Measurements from ENCODE around the gene RNF31. TPM values are rescaled to one million over a fixed set of nuclear protein-coding genes. Genes with fewer than 3 reads are reported as not detected.

The RNF31 gene
- total RNA-seq, 8 experiments from 2014 or later = 35.0 to 79.5 (median 46.3) TPM

GRCh38 chr14:24188251-24189058, 41.2 kb downstream of the RNF31 start, which contains the start of gene IPO4:
IPO4 (minus strand) TSS chr14:24188816; CDS start chr14:24188787, 29 bp downstream.
- Histone ChIP-seq H3K4me3 (peak within 1 kb of the TSS; percentile 57 to 87 (median 72)), H3K27ac (peak within 1 kb of the TSS; percentile 83 to 94), H3K4me1 (replicated peaks in 1 of 2) (peaks cover 11 to 14% of the 10 kb centered on the region in 2 donors)
- WGBS, 10 experiments = 0 to 4% (median 0%) methylated on average over 1 to 17 of the region's 65 CpGs
- ATAC-seq (replicated peaks in 6 of 8) = peak; percentile 90 to 96 (median 94)
- in situ Hi-C loops (cut with MboI; ENCODE audit: low pct_unique_long_range_greater_than_20kb in 2 of 9, low sequenced_read_pairs in 9 of 9, unreplicated experiment in 9 of 9) = no loop called here

GRCh38 chr14:24189059-24189375, 41.7 kb downstream of the RNF31 start:
- no peak for ATAC-seq (replicated peaks in 6 of 8)
- 0 to 17% (median 0%) methylated on average over 1 to 3 of the region's 3 CpGs; no CpG with 5 or more reads in 2 of the 10 experiments for WGBS, 10 experiments
- Histone ChIP-seq H3K27ac (peak overlapping the region in 1 of 2 donors; percentile 25), H3K4me1 (replicated peaks in 1 of 2) (peaks cover 11 to 14% of the 10 kb centered on the region in 2 donors), H3K4me3 (peak overlapping the region; percentile 57 to 87 (median 72))
- in situ Hi-C loops (cut with MboI; ENCODE audit: low pct_unique_long_range_greater_than_20kb in 2 of 9, low sequenced_read_pairs in 9 of 9, unreplicated experiment in 9 of 9) = no loop called here

GRCh38 chr14:24189460-24189859, 42.2 kb downstream of the RNF31 start:
- WGBS, 10 experiments = 68 to 100% (median 91%) methylated on average over 1 to 6 of the region's 9 CpGs; no CpG with 5 or more reads in 2 of the 10 experiments
- H3K4me3 ChIP-seq = no peak overlapping the region

GRCh38 chr14:24190416-24190815, 43.1 kb downstream of the RNF31 start:
- H3K4me1 ChIP-seq (replicated peaks in 1 of 2) = peaks cover 16 to 23% of the 10 kb centered on the region in 2 donors
- in situ Hi-C loops (cut with MboI; ENCODE audit: low pct_unique_long_range_greater_than_20kb in 2 of 9, low sequenced_read_pairs in 9 of 9, unreplicated experiment in 9 of 9) = no loop called here
- 75 to 100% (median 91%) methylated on average over 1 to 5 of the region's 10 CpGs; no CpG with 5 or more reads in 2 of the 10 experiments for WGBS, 10 experiments
- no peak overlapping the region for H3K4me3 ChIP-seq
- no peak overlapping the region for H3K27ac ChIP-seq
- no peak for ATAC-seq (replicated peaks in 6 of 8)

More at GRCh38 chr14:24189460-24189859, 42.2 kb downstream of the RNF31 start:
- ATAC-seq (replicated peaks in 6 of 8) = no peak
- in situ Hi-C loops (cut with MboI; ENCODE audit: low pct_unique_long_range_greater_than_20kb in 2 of 9, low sequenced_read_pairs in 9 of 9, unreplicated experiment in 9 of 9) = no loop called here
- H3K4me1 ChIP-seq (replicated peaks in 1 of 2) = peaks cover 13 to 18% of the 10 kb centered on the region in 2 donors
- peak overlapping the region in 1 of 2 donors; percentile 25 for H3K27ac ChIP-seq

- Histone ChIP-seq H3K4me3 (no peak overlapping the region), H3K4me1 (replicated peaks in 1 of 2) (peaks cover 19 to 26% of the 10 kb centered on the region in 2 donors), H3K27ac (no peak overlapping the region)
- WGBS, 10 experiments = 89 to 100% (median 100%) methylated on average over 1 to 6 of the region's 15 CpGs; no CpG with 5 or more reads in 2 of the 10 experiments
- ATAC-seq (replicated peaks in 6 of 8) = no peak
- in situ Hi-C loops (cut with MboI; ENCODE audit: low pct_unique_long_range_greater_than_20kb in 2 of 9, low sequenced_read_pairs in 9 of 9, unreplicated experiment in 9 of 9) = no loop called here
These were observed 45.6 kb downstream of the RNF31 start for GRCh38 chr14:24192933-24193332.

GRCh38 chr14:24194186-24194872, 47.0 kb downstream of the RNF31 start:
- ATAC-seq (replicated peaks in 6 of 8) = no peak
- 60 to 100% (median 88%) methylated on average over 1 to 5 of the region's 7 CpGs for whole genome bisulfite sequencing, 10 experiments
- H3K4me3 ChIP-seq = peak overlapping the region; percentile 76 to 82 (median 79)
- peaks cover 16 to 21% of the 10 kb centered on the region in 2 donors for H3K4me1 ChIP-seq (replicated peaks in 1 of 2)
- in situ Hi-C loops (cut with MboI; ENCODE audit: low pct_unique_long_range_greater_than_20kb in 2 of 9, low sequenced_read_pairs in 9 of 9, unreplicated experiment in 9 of 9) = no loop called here
- peak overlapping the region in 1 of 2 donors; percentile 100 for H3K27ac ChIP-seq

- Histone ChIP-seq H3K4me1 (replicated peaks in 1 of 2) (peaks cover 14 to 19% of the 10 kb centered on the region in 2 donors), H3K27ac (peak overlapping the region; percentile 99 to 100), H3K4me3 (peak overlapping the region; percentile 76 to 82 (median 79))
- in situ Hi-C loops (cut with MboI; ENCODE audit: low pct_unique_long_range_greater_than_20kb in 2 of 9, low sequenced_read_pairs in 9 of 9, unreplicated experiment in 9 of 9) = no loop called here
- WGBS, 10 experiments = 80 to 100% (median 92%) methylated on average over 1 to 3 of the region's 8 CpGs; no CpG with 5 or more reads in 7 of the 10 experiments
- no peak for ATAC-seq (replicated peaks in 6 of 8)
These were observed 47.5 kb downstream of the RNF31 start for GRCh38 chr14:24194873-24195185.

GRCh38 chr14:24195186-24196070, 48.1 kb downstream of the RNF31 start, which contains the start of gene TM9SF1:
TM9SF1 (minus strand) TSS chr14:24195441; CDS start chr14:24195019, 422 bp downstream.
- peaks cover 14 to 19% of the 10 kb centered on the region in 2 donors for H3K4me1 ChIP-seq (replicated peaks in 1 of 2)
- WGBS, 10 experiments = 0 to 3% (median 1%) methylated on average over 2 to 15 of the region's 89 CpGs; no CpG with 5 or more reads in 7 of the 10 experiments

GRCh38 chr14:24196071-24197055, 49.1 kb downstream of the RNF31 start:
- in situ Hi-C loops (cut with MboI; ENCODE audit: low pct_unique_long_range_greater_than_20kb in 2 of 9, low sequenced_read_pairs in 9 of 9, unreplicated experiment in 9 of 9) = no loop called here
- ATAC-seq (replicated peaks in 6 of 8) = peak; percentile 2 to 17 (median 8)
- Histone ChIP-seq H3K4me3 (peak overlapping the region; percentile 76 to 82 (median 79)), H3K4me1 (replicated peaks in 1 of 2) (peaks cover 14 to 19% of the 10 kb centered on the region in 2 donors), H3K27ac (peak overlapping the region; percentile 99 to 100)
- 17 to 100% (median 45%) methylated on average over 2 to 24 of the region's 33 CpGs for WGBS, 10 experiments

More at GRCh38 chr14:24195186-24196070, 48.1 kb downstream of the RNF31 start, which contains the start of gene TM9SF1:
- peak within 1 kb of the TSS; percentile 99 to 100 for H3K27ac ChIP-seq
- in situ Hi-C loops (cut with MboI; ENCODE audit: low pct_unique_long_range_greater_than_20kb in 2 of 9, low sequenced_read_pairs in 9 of 9, unreplicated experiment in 9 of 9) = no loop called here
- peak; percentile 87 to 94 (median 92) for ATAC-seq (replicated peaks in 6 of 8)
- peak within 1 kb of the TSS; percentile 76 to 82 (median 79) for H3K4me3 ChIP-seq

GRCh38 chr14:24197056-24197450, 49.8 kb downstream of the RNF31 start:
- in situ Hi-C loops (cut with MboI; ENCODE audit: low pct_unique_long_range_greater_than_20kb in 2 of 9, low sequenced_read_pairs in 9 of 9, unreplicated experiment in 9 of 9) = no loop called here
- 33 to 100% (median 93%) methylated on average over 1 to 2 of the region's 2 CpGs; no CpG with 5 or more reads in 1 of the 10 experiments for WGBS, 10 experiments
- ATAC-seq (replicated peaks in 6 of 8) = no peak
- Histone ChIP-seq H3K27ac (no peak overlapping the region), H3K4me3 (peak overlapping the region in 4 of 5 donors; percentile 76 to 82 (median 78)), H3K4me1 (replicated peaks in 1 of 2) (peaks cover 14 to 19% of the 10 kb centered on the region in 2 donors)

GRCh38 chr14:24198814-24199524, 51.7 kb downstream of the RNF31 start:
- WGBS, 10 experiments = 63 to 100% (median 93%) methylated on average over 1 to 7 of the region's 7 CpGs
- in situ Hi-C loops (cut with MboI; ENCODE audit: low pct_unique_long_range_greater_than_20kb in 2 of 9, low sequenced_read_pairs in 9 of 9, unreplicated experiment in 9 of 9) = no loop called here
- no peak overlapping the region for H3K27ac ChIP-seq
- no peak for ATAC-seq (replicated peaks in 6 of 8)
- H3K4me3 ChIP-seq = no peak overlapping the region
- H3K4me1 ChIP-seq (replicated peaks in 1 of 2) = peaks cover 14 to 26% of the 10 kb centered on the region in 2 donors
